ENCODE measurements around the gene DKK3.

DKK3 gene

DNA sequence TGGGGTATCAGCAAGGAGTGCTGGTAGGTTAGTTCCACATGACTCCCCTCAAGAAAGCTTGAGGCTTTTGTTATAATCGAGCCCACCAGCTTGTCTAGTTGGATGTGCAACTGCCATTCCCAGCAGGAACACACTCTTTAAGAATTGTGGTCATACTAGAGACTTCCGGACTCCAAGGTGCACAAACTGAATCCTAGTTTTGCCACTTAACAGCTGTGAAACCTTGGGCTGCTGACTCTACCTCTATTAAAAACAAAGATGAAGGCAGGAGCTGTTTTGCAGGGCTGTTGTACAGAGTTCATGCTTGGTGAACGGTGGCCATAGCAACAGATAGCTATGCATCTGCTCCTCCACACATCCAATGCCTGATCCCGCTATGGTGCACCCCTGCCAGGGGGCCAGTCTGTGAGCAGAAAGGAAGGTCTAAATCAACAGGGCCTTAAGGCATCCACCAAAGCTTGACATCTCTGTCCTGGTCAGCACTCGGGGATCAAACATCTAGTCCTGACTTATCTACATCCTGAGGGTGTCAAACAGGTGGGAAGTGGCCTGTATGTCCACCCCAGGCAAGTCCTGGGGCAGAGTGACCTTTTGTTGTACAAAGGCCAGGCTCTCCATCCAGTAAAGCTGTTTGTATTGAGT is 36.4 kb downstream of the DKK3 start:
- peak in 1 of 10 donors; percentile 75 for DNase-seq
- intact Hi-C loops (cut with DNase I): loop anchor here (10.0 kb wide), 1 partner anchor 73 kb away; no protein-coding TSS in a partner anchor

DNA sequence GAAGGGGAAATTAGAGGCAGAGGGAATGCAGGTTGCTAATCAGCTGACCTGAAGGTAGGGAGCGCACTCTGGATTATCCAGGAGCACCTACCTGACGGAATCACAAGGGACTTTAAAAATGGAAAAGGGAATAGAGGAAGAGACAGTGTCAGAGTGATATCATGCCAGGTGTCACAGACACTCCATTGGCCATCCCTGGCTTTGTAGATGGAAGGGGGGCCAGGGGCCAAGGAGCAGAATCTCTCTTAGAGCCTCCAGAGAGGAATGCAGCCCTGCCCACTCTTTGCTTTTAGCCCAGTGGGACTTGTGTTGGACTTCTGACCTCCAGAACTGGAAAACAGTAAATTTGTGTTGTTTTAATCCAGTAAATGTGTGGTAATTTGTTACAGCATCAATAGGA is 37.9 kb downstream of the DKK3 start:
- peak in 1 of 10 donors; percentile 55 for DNase-seq
- intact Hi-C loops (cut with DNase I): loop anchor here (10.0 kb wide), 1 partner anchor 74 kb away; no protein-coding TSS in a partner anchor

DNA sequence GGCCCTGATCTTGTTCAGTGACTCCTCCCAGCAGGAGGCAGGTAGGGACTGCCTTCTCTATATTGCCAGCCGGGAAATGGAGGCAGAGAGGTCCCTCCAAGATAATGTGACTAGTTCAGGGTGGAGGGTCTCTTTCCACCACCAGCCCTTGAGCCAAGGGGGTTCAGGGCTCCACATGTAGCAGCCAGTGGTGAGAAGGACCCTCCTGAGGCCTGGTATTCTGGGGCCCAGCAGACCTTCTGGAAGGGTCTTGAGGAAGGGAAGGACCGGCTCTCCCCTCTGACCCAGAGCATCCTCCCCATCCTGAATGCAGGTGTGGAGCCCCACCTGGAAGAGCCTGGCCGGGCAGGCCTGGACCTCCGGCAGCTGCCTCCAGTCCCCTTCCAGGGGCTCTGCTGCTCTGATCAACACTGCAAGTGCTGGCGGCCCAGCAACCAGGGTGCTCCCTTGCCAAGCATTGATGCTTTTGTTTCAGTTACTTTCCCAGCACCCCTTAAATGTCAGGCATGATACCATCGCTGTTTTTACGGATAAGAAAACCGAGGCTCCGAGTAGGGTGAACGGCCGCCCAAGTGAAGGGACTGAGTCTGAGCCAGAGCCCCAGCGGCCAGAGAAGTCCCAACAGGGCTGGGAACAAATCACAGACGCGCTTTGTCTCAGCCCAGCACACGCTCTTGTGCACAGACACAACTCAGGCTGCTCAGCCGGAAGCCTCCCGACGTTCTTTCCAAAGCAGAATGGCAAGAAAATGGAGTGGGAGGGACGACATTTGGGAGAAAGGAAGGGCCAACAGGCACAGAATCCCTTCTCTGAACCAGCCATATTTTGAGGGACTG is 38.8 kb downstream of the DKK3 start:
- peak in 7 of 10 donors; percentile 58 to 93 (median 71) for DNase-seq

DNA sequence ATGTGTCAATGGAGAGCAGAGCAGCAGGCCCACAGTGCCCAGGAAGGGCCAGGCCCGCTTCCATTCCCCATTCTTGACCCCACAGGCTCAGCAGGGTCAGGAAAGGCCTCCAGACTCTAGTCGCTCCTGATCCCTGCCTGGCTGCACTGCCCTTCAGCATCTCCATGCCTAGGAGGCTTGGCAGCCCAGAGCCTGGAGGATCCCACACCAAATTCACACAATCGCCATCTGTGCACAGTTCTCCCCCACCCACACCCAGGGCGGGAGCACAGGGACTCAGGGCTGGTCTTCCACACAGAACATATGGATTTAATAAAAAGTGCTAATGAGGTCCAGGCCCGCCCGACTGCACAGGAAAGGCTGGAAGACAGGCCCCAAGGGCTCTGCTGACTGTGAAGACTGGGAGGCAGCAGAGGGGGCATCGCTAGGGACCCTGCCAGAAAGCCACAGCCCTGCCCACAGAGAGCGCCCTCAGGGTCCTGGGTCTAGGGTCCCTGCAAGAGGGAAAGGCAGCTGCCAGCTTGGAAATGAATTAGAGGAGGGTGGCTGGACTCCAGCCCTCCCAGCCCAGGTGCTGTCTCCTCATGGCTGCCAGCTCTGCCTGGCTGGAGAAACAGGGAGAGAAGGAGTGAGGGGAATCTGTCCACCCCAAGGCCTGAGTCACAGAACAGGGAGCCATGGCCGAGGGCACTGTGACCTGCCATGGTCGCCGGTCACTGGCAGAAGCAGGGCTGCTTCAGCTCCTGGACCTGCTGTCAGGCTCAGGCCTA is 39.7 kb downstream of the DKK3 start:
- intact Hi-C loops (cut with DNase I): no loop called here
- DNase-seq: peak in 3 of 10 donors; percentile 81 to 89 (median 87)

More for the DNA sequence above, 38.8 kb downstream of the DKK3 start:
- intact Hi-C loops (cut with DNase I): loop anchor here (10.0 kb wide), 1 partner anchor 75 kb away; no protein-coding TSS in a partner anchor

DNA sequence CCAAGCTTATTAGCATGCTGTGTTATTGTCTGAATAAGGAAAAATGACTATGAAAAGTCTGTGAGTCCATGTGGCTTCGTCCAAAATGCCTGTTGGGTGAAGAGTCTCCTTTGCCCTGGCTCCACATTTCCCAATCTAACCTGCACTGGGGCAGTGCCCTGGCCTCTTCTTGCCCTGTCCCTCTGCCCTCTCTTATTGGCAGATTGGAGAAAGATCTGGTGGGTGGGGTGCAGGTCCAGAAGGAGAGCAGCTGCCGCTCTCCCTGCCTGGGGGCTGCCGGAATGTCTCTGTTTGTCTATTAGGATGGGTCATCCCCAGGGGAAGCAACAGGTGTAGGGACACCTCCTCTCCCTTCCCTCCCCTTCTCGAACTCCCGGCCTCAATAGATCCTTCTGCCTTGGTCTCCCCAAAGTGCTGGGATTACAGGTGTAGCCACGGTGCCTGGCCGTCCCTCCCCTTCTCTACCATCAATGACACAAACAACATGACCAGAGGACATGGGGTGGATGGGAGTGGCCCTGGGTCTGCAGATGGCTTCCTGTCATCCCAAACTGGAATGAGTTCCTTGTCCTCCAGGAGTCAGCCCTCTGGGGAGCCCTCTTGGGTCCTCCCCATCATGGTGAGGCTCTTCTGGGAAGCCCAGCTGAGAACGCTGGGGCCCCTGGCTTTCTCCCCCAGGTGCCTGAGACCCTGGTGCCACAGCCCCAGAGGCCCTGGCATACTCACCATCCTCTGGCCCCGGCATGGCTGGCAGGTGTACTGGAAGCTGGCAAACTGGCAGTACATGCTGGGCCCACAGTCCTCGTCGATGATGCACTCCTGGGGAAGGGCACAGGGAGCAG is 40.5 kb downstream of the DKK3 start:
- peak in 1 of 10 donors; percentile 20 for DNase-seq
- intact Hi-C loops (cut with DNase I): no loop called here

DNA sequence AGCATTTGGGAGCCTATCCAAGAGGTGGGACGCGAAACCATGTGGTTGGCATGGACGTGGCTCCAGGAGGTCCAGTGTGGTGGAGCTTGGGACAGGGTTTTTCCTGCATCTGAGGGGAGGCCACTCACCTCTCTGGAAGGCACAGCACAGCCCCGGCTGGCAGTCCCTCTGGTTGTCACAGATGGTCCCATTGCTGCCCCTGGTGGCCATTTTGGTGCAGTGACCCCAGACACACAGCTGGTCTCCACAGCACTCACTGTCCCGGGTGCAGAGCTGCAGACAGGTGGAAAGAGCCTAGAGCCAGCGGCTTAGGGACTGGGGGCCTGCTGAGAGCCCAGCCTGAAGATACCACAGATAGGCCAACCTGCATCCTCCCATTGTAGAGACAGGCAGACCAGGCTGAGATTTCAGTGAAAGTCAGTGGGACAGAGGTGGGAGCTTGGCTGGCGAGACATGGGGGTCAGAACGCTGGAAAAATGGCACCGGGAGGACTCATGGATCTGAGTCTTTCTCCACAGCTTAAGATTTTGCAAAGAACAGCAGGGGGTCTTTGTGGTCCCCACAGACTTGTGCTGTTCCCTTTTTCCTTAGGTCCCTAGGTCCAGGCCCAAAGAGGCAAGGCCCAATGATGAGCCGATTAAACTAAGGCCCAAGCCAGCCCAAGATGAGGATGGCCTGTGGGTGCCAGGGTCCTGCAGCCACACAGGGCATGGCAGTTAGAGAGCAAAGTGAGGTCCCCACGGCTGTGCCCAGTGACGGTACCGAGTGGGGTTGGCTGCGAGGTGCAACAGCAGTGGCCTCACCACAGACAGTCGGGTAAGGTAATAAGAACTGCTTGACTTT is 41.4 kb downstream of the DKK3 start:
- peak; percentile 58 to 96 (median 80) for DNase-seq
- intact Hi-C loops (cut with DNase I): no loop called here

DNA sequence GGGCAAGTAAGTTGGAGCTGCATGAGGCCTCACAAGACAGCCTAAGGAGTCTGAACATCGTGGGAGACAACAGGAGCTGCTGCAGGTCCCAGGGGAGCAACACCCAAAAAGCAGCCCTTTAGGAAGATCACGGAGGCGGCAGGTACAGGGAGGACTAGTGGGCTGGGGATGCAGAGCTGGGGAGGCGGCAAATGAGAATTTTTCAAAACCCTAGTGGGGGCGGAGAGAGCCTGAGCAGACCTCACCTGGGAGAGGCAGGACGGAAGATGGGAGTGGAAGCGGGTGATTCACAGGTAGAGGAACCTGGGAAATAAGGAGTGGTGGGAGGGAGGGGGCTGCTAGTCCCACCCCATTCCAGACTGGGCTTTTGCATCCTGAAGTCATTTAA is 42.1 kb downstream of the DKK3 start:
- intact Hi-C loops (cut with DNase I): no loop called here
- DNase-seq: peak in 1 of 10 donors; percentile 32

DNA sequence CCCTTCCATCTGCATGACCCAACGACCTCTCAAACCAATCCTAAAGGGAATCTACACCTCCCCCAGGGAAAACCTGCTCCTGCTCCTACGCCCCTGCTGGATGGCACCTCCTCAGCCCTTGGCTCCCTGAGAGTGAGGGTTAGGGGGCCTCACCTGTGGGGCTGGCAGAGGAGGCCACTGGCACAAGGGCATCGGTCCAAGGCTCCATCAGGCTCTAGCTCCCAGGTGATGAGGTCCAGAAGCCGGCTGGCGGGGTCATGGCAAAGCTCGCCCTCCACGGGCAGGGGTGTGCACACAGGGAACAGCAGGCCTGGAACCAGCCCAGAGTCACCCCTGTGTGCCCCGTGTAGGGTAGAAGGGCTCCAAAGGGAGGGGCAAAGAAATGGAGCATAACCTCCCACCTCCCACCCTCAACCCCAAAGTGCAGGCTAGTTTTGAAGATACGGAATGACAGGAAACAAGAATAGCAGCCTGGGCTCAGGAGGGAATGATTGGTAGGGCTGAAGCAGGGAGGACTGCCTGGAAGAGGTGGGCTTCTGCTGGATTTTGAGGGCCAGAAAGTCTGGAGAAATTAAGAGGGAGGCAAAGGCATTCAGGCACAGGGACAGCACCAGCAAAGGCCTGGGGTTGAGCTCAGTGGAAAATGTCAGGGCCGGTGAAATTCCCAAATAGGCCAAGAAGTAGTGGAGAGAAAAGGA is 42.6 kb downstream of the DKK3 start:
- peak in 1 of 10 donors; percentile 33 for DNase-seq
- intact Hi-C loops (cut with DNase I): no loop called here

DNA sequence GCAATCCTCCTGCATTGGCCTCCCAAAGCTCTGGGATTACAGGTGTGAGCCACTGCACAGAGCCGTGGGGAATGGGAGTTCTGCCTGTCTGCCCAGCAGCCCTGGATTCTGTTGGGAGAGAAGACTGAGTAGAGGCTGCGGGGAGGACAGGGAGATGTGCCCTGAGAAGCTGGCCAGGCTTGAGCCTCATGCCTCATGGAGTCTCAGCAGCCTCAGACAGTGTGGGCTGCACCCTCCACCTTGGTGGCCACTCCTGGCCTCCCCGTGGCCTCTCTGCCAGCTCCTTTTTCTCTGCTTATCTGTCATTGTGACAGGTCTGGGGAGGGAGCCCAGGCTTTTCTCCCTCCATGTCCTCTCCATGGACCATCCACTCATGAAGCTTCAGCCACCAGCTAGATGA is 43.2 kb downstream of the DKK3 start:
- DNase-seq: peak in 1 of 10 donors; percentile 26
- intact Hi-C loops (cut with DNase I): no loop called here

DNA sequence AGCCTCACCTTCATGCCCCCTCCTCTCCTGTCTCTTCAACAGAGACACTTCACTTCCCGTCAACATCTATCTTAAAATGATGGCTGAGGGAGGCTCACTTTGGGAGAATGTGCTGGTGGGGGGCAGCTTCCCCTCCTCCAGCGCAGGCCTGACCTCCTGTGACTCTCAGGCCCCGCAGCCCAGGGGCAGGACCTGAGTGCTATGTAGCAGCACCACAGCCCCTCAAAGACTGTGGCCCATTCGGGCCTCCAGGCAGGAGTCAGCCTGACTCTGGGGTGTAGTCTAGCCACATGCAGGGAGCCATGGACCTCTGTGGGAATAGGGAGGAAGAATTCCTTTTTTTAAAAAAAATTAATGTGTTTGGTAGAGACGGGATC is 43.7 kb downstream of the DKK3 start:
- DNase-seq: peak in 1 of 10 donors; percentile 57
- intact Hi-C loops (cut with DNase I): no loop called here

DNA sequence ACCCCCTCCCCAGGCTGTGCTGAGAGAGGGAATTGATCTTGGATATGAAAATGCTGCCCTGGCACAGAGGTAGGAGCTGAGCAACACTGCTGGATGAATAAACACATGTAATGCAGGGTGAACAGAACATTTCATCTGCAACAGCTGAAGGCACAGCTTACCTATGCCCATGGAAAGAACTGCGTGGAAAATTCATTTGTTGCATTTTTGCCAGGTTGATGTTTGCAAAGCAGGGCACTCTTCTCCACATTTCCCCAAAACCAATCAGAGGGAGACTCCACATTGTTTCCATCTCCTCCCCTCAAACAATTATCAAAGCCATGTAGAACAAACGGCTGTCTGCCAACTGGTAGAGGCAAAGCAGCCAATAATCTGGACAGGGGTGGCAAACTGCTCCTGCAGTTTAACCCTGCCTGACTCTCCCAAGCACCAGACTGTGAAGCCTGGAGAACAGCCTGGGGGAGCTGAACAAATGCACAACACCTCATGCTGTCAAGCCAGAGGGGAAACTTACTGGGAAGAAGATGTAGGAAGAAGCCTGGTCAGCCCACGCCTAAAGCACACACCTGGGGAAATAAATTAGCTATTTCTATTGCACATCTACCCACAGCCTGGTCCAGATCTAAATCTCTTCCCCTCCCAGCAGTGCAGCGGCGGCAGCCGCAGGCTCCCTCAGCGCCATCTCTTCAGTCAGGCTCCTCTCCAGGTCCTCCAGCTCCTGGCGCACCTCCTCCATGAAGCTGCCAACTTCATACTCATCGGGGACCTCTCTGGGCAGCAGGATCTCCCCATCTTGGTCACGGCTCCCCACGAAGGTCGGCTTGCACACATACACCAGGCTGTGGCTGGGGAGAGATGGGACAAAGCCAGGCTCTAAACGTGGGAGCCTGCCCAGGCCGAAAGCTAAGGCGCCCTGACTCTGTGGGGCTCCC is 44.3 kb downstream of the DKK3 start:
- peak in 3 of 10 donors; percentile 75 to 85 (median 83) for DNase-seq

DNA sequence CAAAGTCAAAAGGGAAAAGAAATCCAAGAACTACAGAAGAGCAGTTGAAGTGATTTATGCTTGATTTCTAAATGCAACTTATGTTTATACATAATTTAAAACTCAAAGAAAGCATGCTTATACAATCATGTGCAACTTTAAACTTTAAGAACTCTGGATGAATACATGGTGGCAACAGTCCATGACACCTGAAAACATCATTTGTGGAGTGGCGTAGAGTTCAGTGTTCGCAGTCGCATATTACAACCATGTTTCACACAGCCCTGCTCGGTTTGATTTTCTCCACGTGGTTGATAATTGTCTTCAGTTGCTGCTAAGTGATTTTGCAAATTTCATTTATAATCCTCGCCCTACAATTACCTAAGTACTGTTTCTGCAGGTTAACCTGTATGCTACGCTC is 45.4 kb downstream of the DKK3 start:
- DNase-seq: no peak
- intact Hi-C loops (cut with DNase I): no loop called here

More for the DNA sequence above, 44.3 kb downstream of the DKK3 start:
- intact Hi-C loops (cut with DNase I): no loop called here

DNA sequence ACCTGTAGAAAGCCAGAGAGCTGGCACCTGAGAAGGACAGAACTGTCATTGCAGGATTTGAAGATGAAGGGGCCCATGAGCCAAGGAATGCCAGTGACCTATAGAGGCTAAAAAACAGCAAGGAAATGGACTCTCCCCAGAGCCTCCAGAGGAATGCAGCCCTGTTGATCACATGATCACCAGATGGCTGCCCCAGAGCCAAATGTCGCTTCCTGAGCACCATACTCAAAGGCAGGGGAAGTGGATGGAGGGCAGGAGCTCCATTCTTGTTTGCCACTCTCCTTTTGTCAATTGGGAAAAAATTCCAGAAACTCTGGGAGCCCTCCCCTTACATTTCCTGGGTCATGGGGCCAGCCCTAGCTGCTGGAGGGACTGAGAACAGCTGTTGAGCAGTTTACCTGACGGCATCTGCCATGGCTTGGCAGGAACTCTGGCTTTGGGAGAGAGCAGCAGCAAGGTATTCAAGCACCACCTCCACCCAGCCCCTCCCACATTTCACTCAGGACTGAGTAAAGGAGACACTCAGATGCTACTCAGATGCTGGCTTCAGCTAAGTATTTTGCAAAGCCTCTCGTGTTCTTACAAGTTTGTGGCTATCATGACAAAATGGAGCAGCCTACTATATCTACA is 46.9 kb downstream of the DKK3 start:
- intact Hi-C loops (cut with DNase I): no loop called here
- peak in 1 of 10 donors; percentile 63 for DNase-seq

DNA sequence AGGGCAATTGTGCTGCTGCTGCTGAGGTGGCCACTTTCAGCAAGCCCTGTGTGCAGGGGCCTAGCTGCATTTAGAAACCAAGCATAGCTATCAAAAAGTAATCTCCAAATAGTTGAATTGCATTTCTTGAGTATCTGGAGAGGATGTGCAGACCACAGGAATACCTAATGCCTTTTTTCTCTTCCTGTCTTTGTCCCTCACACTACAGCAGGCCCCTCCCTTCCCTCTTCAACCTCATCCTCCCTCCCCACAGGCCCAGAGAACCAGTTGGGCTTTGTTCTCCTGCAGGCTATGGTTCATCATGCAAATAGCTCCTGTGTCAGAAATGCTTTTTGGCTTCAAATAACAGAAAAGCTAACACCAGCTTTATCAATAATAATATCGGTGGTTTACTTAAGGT is 47.7 kb downstream of the DKK3 start:
- intact Hi-C loops (cut with DNase I): no loop called here
- peak in 1 of 10 donors; percentile 67 for DNase-seq

DNA sequence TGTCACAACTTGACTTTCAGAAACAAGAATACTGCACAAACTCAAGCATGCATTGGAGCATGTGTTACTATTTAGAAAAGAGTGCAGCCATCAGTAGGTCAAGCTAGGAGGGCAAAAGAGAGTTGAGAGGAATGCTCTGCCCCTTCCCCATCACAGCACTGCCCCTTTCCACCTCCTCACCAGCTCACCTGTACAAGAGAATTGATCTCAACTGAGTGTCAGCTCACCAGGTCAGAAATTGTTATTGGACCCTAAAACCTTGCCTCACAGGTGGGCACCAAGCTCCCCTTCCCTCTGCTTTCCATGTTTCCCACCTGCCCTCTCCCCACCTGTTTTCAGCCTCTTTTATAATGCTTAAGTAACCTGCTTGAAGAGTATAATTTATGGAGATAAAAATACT is 48.8 kb downstream of the DKK3 start:
- DNase-seq: no peak
- intact Hi-C loops (cut with DNase I): no loop called here

DNA sequence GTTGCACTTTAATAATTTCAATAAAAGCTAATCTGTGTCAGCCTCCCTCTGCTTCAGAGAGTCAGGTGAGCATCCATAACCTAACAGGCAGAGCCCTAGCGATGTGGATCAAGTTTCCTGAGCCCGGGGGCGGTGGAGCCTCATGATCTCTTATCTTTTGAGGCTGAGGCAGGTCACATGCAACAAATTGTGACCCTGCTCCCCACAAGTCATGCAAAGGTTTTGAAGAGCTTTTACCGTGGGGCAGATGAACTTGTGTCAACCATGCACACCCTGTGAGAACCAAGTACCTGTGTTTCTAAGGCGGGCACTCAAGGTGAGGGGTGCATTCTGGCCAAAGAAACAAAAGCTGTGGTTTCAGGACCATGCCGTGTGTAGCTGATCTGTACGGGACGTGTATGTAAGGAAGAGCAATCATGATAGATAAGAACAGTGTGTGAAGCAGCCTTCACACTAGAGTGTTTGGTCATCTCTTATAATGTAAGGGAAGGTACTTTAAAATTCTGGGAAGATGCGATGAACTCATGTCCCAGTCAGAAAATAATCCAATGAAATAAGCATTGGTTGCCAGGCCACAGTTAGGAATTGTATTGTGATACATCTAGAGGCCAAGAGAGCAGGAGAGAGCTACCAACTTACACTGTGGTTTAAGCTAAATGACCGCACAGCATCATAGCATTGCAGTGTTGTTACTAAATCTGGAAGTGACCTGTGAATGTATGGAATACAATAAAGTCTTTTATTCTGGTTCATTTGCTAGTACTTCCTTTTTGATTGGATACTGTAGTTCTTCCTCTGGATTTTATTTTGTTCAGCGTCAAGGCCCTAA is 49.8 kb downstream of the DKK3 start:
- peak in 1 of 10 donors; percentile 48 for DNase-seq
- intact Hi-C loops (cut with DNase I): no loop called here

Data from posterior cingulate gyrus (tissue), 11 donors.